Lower leg skin (tissue), 3 donors: Measurements from ENCODE around the gene SLC17A9.

Experiments
- CTCF ChIP-seq, 3 donors: fragments of 450-650 bp; IDR thresholded peaks; one replicate each; pipeline ENCODE4 v1.5.1; 2016; ENCODE audit warnings: antibody characterized with exemption in 3 of 3, mild to moderate bottlenecking in 3 of 3, moderate library complexity in 2 of 3
- POLR2A ChIP-seq, 2 donors: fragments of 450-650 bp; IDR thresholded peaks; one replicate each; pipeline ENCODE4 v1.6.1; 2016 to 2017; ENCODE audit warnings: antibody characterized with exemption in 2 of 2, mild to moderate bottlenecking in 1 of 2, moderate library complexity in 1 of 2

- TF ChIP-seq POLR2A (IDR thresholded peaks at IDR 0.05) (no peak), CTCF (IDR thresholded peaks at IDR 0.05) (no peak)
Observed at GRCh38 chr20:62986257-62986800, 33.8 kb downstream of the SLC17A9 start.
